HG02610 (cell line): ENCODE results near the gene ATP2A3.

Experiments used
- ATAC-seq: cut with Tn5 transposase; IDR thresholded peaks from one replicate; pipeline ENCODE4 v1.9.1; 2021; ENCODE audit warnings: mild to moderate bottlenecking, moderate library complexity; ENCODE audit not compliant: unreplicated experiment

Gene ATP2A3

GRCh38 chr17:3914312-3914670, 49.9 kb downstream of the ATP2A3 start:
- peak; percentile 36 for ATAC-seq

- ATAC-seq: peak; percentile 29
Observed at GRCh38 chr17:3913531-3914311, 50.5 kb downstream of the ATP2A3 start.

GRCh38 chr17:3912827-3913226, 51.4 kb downstream of the ATP2A3 start:
- ATAC-seq: no peak

GRCh38 chr17:3911271-3912053, 52.8 kb downstream of the ATP2A3 start:
- peak; percentile 74 for ATAC-seq

GRCh38 chr17:3910420-3911270, 53.6 kb downstream of the ATP2A3 start:
- ATAC-seq: no peak

GRCh38 chr17:3909257-3909656, 55.0 kb downstream of the ATP2A3 start:
- no peak for ATAC-seq

GRCh38 chr17:3907483-3908216, 56.6 kb downstream of the ATP2A3 start:
- ATAC-seq: no peak

GRCh38 chr17:3906881-3907280, 57.4 kb downstream of the ATP2A3 start:
- no peak for ATAC-seq

GRCh38 chr17:3905017-3905520, 59.2 kb downstream of the ATP2A3 start:
- no peak for ATAC-seq

- ATAC-seq: no peak
Observed at GRCh38 chr17:3904501-3904900, 59.7 kb downstream of the ATP2A3 start.

- ATAC-seq: no peak
Observed at GRCh38 chr17:3903881-3904290, 60.4 kb downstream of the ATP2A3 start.

- no peak for ATAC-seq
Observed at GRCh38 chr17:3903051-3903825, 61.0 kb downstream of the ATP2A3 start.

- ATAC-seq: no peak
Observed at GRCh38 chr17:3900646-3901045, 63.6 kb downstream of the ATP2A3 start.

GRCh38 chr17:3897731-3898130, 66.5 kb downstream of the ATP2A3 start:
- no peak for ATAC-seq

GRCh38 chr17:3896968-3897235, 67.3 kb downstream of the ATP2A3 start:
- no peak for ATAC-seq

- ATAC-seq: no peak
Observed at GRCh38 chr17:3896108-3896967, 67.9 kb downstream of the ATP2A3 start.

- ATAC-seq: no peak
Observed at GRCh38 chr17:3895354-3895753, 68.9 kb downstream of the ATP2A3 start.

- ATAC-seq: no peak
Observed at GRCh38 chr17:3894911-3895343, 69.3 kb downstream of the ATP2A3 start.

GRCh38 chr17:3894188-3894587, 70.0 kb downstream of the ATP2A3 start:
- ATAC-seq: no peak
